ENCODE data around the gene BSN. TPM values are rescaled to one million over a fixed set of nuclear protein-coding genes. Genes with fewer than 3 reads are reported as not detected.

BSN gene
- total RNA-seq, 1 donor from 2014 or later: 4.0 TPM

DNA sequence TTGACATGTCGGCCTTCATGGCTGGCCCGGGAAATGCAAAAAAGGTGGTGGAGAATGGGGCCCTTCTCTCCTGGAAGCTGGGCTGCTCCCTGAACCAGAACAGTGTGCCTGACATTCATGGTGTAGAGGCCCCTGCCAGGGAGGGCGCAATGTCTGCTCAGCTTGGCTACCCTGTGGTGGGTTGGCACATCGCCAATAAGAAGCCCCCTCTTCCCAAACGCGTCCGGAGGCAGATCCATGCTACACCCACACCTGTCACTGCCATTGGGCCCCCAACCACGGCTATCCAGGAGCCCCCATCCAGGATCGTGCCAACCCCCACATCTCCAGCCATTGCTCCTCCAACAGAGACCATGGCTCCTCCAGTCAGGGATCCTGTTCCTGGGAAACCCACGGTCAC, 23.1 kb upstream of the BSN start:
- H3K9me3 Mint-ChIP-seq: no peaks in the 10 kb centered on the region
- no peak for DNase-seq (ENCODE audit: extremely low spot score, unreplicated experiment)
- H3K4me3 Mint-ChIP-seq: no peak overlapping the region
- H3K36me3 Mint-ChIP-seq: peaks cover 25% of the 10 kb centered on the region
- peaks cover 11% of the 10 kb centered on the region for H3K4me1 Mint-ChIP-seq (ENCODE audit: unreplicated experiment)
- H3K27ac Mint-ChIP-seq: no peak overlapping the region
- no peaks in the 10 kb centered on the region for H3K27me3 Mint-ChIP-seq
- TF ChIP-seq, protein P1, sequence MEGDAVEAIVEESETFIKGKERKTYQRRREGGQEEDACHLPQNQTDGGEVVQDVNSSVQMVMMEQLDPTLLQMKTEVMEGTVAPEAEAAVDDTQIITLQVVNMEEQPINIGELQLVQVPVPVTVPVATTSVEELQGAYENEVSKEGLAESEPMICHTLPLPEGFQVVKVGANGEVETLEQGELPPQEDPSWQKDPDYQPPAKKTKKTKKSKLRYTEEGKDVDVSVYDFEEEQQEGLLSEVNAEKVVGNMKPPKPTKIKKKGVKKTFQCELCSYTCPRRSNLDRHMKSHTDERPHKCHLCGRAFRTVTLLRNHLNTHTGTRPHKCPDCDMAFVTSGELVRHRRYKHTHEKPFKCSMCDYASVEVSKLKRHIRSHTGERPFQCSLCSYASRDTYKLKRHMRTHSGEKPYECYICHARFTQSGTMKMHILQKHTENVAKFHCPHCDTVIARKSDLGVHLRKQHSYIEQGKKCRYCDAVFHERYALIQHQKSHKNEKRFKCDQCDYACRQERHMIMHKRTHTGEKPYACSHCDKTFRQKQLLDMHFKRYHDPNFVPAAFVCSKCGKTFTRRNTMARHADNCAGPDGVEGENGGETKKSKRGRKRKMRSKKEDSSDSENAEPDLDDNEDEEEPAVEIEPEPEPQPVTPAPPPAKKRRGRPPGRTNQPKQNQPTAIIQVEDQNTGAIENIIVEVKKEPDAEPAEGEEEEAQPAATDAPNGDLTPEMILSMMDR (conservative IDR thresholded peaks at IDR 0.05): no peak

DNA sequence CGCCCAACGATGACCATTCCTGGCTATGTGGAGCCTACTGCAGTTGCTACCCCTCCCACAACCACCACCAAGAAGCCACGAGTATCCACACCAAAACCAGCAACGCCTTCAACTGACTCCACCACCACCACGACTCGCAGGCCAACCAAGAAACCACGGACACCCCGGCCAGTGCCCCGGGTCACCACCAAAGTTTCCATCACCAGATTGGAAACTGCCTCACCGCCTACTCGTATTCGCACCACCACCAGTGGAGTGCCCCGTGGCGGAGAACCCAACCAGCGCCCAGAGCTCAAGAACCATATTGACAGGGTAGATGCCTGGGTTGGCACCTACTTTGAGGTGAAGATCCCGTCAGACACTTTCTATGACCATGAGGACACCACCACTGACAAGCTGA, 22.6 kb upstream of the BSN start:
- H3K4me1 Mint-ChIP-seq (ENCODE audit: unreplicated experiment): peaks cover 11% of the 10 kb centered on the region
- no peaks in the 10 kb centered on the region for H3K9me3 Mint-ChIP-seq
- H3K4me3 Mint-ChIP-seq: no peak overlapping the region
- DNase-seq (ENCODE audit: extremely low spot score, unreplicated experiment): no peak
- TF ChIP-seq, protein P1 (conservative IDR thresholded peaks at IDR 0.05): no peak
- no peaks in the 10 kb centered on the region for H3K27me3 Mint-ChIP-seq
- peak overlapping the region; percentile 70 for H3K27ac Mint-ChIP-seq
- peaks cover 25% of the 10 kb centered on the region for H3K36me3 Mint-ChIP-seq

DNA sequence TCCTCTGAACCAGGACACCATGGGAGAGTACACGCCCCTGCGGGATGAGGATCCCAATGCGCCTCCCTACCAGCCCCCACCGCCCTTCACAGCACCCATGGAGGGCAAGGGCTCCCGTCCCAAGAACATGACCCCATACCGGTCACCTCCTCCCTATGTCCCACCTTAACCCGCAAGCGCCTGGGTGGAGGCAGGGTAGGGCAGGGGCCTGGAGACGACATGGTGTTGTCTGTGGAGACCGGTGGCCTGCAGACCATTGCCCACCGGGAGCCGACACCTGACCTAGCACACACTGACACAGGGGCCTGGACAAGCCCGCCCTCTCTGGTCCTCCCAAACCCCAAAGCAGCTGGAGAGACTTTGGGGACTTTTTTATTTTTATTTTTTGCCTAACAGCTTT, 21.2 kb upstream of the BSN start:
- H3K9me3 Mint-ChIP-seq: no peaks in the 10 kb centered on the region
- H3K27ac Mint-ChIP-seq: no peak overlapping the region
- H3K4me3 Mint-ChIP-seq: no peak overlapping the region
- DNase-seq (ENCODE audit: extremely low spot score, unreplicated experiment): no peak
- peaks cover 11% of the 10 kb centered on the region for H3K4me1 Mint-ChIP-seq (ENCODE audit: unreplicated experiment)
- TF ChIP-seq, protein P1 (conservative IDR thresholded peaks at IDR 0.05): no peak
- H3K27me3 Mint-ChIP-seq: no peaks in the 10 kb centered on the region
- peaks cover 20% of the 10 kb centered on the region for H3K36me3 Mint-ChIP-seq

DNA sequence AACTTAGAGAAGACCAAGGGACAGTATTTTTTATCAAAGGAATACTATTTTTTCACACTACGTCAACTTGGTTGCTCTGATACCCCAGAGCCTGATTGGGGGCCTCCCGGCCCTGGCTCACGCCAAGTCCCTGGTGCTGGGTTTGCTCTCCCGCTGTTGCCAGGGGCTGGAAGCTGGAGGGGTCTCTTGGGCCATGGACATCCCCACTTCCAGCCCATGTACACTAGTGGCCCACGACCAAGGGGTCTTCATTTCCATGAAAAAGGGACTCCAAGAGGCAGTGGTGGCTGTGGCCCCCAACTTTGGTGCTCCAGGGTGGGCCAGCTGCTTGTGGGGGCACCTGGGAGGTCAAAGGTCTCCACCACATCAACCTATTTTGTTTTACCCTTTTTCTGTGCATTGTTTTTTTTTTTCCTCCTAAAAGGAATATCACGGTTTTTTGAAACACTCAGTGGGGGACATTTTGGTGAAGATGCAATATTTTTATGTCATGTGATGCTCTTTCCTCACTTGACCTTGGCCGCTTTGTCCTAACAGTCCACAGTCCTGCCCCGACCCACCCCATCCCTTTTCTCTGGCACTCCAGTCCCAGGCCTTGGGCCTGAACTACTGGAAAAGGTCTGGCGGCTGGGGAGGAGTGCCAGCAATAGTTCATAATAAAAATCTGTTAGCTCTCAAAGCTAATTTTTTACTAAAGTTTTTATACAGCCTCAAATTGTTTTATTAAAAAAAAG, 20.3 kb upstream of the BSN start:
- no peak for DNase-seq (ENCODE audit: extremely low spot score, unreplicated experiment)
- H3K36me3 Mint-ChIP-seq: peaks cover 20% of the 10 kb centered on the region
- TF ChIP-seq, protein P1 (conservative IDR thresholded peaks at IDR 0.05): no peak
- H3K4me1 Mint-ChIP-seq (ENCODE audit: unreplicated experiment): peaks cover 11% of the 10 kb centered on the region
- no peak overlapping the region for H3K27ac Mint-ChIP-seq
- H3K27me3 Mint-ChIP-seq: no peaks in the 10 kb centered on the region
- H3K4me3 Mint-ChIP-seq: no peak overlapping the region
- H3K9me3 Mint-ChIP-seq: no peaks in the 10 kb centered on the region

DNA sequence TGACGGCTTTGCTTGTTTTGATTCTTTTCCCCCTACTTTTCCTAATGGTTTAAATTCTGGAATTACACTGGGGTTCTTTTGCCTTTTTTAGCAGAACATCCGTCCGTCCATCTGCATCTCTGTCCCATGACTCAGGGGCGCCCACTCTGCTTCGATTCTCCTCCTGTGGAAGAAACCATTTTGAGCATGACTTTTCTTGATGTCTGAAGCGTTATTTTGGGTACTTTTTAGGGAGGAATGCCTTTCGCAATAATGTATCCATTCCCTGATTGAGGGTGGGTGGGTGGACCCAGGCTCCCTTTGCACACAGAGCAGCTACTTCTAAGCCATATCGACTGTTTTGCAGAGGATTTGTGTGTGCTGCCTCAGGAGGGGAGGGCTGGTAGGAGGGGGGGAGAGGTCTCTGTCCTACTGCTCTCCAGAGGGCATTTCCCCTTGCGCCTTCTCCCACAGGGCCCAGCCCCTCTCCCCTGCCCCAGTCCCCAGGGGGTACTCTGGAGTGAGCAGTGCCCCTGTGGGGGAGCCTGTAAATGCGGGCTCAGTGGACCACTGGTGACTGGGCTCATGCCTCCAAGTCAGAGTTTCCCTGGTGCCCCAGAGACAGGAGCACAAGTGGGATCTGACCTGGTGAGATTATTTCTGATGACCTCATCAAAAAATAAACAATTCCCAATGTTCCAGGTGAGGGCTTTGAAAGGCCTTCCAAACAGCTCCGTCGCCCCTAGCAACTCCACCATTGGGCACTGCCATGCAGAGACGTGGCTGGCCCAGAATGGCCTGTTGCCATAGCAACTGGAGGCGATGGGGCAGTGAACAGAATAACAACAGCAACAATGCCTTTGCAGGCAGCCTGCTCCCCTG, 19.5 kb upstream of the BSN start:
- Mint-ChIP-seq H3K9me3 (no peaks in the 10 kb centered on the region), H3K4me1 (ENCODE audit: unreplicated experiment) (peaks cover 11% of the 10 kb centered on the region), H3K4me3 (no peak overlapping the region), H3K36me3 (peaks cover 20% of the 10 kb centered on the region), H3K27me3 (no peaks in the 10 kb centered on the region), H3K27ac (peak overlapping the region; percentile 46)
- DNase-seq (ENCODE audit: extremely low spot score, unreplicated experiment): no peak
- TF ChIP-seq, protein P1 (conservative IDR thresholded peaks at IDR 0.05): no peak

All from type B pancreatic cell (in vitro differentiated cells).